Central memory CD8-positive, alpha-beta T cell (primary cell): Measurements from ENCODE around the gene TSPEAR.

ENCODE experiments used
- ATAC-seq: fragments of 150-1000 bp; cut with Tn5 transposase; replicated peaks from 2 replicates; pipeline ENCODE4 v1.10.0; 2022; ENCODE audit warnings: mild to moderate bottlenecking, moderate FRiP score, moderate number of reproducible peaks; ENCODE audit not compliant: poor library complexity, severe bottlenecking; ENCODE audit errors: extremely low read depth
- DNase-seq, 2 donors: peaks; one replicate each; pipeline ENCODE4 v3.0.0; 2021; ENCODE audit warnings: low spot score in 2 of 2
- H3K27ac Mint-ChIP-seq: one replicate; pipeline ENCODE4 v1.8.0; 2022; ENCODE audit warnings: low read depth, mild to moderate bottlenecking, moderate library complexity, mixed read lengths
- H3K27me3 Mint-ChIP-seq: one replicate; pipeline ENCODE4 v1.8.0; 2022; ENCODE audit warnings: mixed read lengths
- H3K36me3 Mint-ChIP-seq: one replicate; pipeline ENCODE4 v1.8.0; 2022; ENCODE audit warnings: mild to moderate bottlenecking, moderate library complexity, mixed read lengths; ENCODE audit not compliant: insufficient read depth
- H3K4me1 Mint-ChIP-seq: one replicate; pipeline ENCODE4 v1.8.0; 2022; ENCODE audit warnings: mixed read lengths
- H3K4me3 Mint-ChIP-seq: one replicate; pipeline ENCODE4 v1.8.0; 2022; ENCODE audit warnings: mild to moderate bottlenecking, moderate library complexity, mixed read lengths
- H3K9me3 Mint-ChIP-seq: one replicate; pipeline ENCODE4 v1.8.0; 2022; ENCODE audit warnings: mixed read lengths

The TSPEAR gene

DNA sequence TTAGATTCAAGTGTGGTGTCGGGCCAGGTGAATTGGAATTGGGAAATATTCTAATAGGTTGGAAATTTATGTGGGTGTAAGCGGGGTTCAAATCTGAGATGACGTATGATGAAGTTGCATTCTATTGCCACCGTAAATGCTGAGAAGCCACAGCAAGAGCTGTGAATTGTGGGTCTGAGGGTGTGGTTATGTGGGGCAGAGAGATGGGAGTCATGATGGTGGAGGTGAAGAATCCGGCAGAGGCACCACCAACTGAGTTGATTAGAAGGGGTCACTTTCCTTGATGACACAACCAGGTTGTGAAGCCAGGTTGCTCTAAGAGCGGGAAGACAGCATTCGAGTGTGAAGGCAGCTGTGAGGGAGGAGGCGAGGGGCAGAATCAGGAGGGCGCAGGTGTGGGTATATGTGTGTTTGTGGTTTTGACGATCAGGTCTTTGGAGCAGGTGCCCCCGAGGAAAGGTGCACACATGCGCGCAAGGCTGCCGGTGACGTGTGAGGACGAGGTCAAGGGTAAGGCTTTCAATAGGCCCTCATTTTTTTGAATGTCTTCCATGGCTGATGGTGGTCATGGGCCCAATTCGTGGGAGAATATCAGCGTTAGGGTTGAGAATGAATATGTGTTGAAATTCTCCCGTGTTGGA lies 237.3 kb downstream of the TSPEAR start:
- Mint-ChIP-seq H3K9me3 (no peaks in the 10 kb centered on the region), H3K4me1 (no peaks in the 10 kb centered on the region), H3K4me3 (no peak overlapping the region), H3K27ac (no peak overlapping the region), H3K27me3 (no peaks in the 10 kb centered on the region), H3K36me3 (no peaks in the 10 kb centered on the region)
- DNase-seq (no peak), ATAC-seq (no peak)

DNA sequence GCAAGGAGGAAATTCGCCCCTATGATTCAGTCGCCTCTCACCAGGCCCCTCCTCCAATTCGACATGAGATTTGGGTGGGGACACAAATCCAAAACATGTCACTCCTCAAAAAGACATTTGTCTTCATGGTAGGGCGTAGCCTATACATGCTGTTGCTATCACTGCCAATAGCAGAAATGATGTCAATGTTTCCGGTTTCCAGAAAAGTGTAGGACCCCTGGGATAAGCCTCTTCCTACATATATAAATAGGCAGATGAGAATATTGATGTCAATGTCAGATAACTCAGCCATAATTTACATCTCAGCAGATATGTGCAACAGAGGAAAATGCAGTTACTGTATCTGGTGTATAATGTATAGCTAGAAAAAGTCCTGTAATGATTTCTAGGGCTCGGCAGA lies 239.4 kb downstream of the TSPEAR start:
- Mint-ChIP-seq H3K4me1 (no peaks in the 10 kb centered on the region), H3K27ac (no peak overlapping the region), H3K27me3 (no peaks in the 10 kb centered on the region), H3K9me3 (no peaks in the 10 kb centered on the region), H3K36me3 (no peaks in the 10 kb centered on the region), H3K4me3 (no peak overlapping the region)
- DNase-seq (no peak), ATAC-seq (no peak)

- DNase-seq = no peak
Measured at GRCh38 chr21:44471341-44471740, 240.0 kb downstream of the TSPEAR start.

DNA sequence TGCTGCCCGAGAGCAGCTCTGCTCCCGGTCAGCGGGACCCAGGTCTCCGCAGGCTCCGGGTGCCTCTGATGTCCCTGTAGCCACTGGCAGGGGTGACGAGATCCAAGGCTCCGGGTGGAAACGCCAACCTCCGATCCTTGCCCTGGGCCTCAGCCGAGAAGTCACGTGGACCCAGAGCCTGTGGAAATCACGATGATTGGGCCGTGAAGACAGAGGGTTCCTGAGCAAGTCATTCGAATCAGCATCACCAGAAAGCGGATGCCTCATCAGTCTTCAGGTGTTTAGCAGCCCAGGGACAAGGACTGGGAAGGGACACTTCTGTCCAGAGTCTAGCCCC lies 243.5 kb downstream of the TSPEAR start:
- Mint-ChIP-seq H3K9me3 (no peaks in the 10 kb centered on the region), H3K4me3 (no peak overlapping the region), H3K27me3 (no peaks in the 10 kb centered on the region), H3K36me3 (no peaks in the 10 kb centered on the region), H3K27ac (no peak overlapping the region), H3K4me1 (no peaks in the 10 kb centered on the region)
- DNase-seq (no peak), ATAC-seq (no peak)

More at GRCh38 chr21:44471341-44471740, 240.0 kb downstream of the TSPEAR start:
- no peak overlapping the region for H3K4me3 Mint-ChIP-seq
- no peaks in the 10 kb centered on the region for H3K27me3 Mint-ChIP-seq
- H3K9me3 Mint-ChIP-seq = no peaks in the 10 kb centered on the region
- no peaks in the 10 kb centered on the region for H3K36me3 Mint-ChIP-seq
- H3K27ac Mint-ChIP-seq = no peak overlapping the region
- ATAC-seq = no peak
- H3K4me1 Mint-ChIP-seq = no peaks in the 10 kb centered on the region

GRCh38 chr21:44466996-44467858 lies 244.1 kb downstream of the TSPEAR start:
- Mint-ChIP-seq H3K36me3 (no peaks in the 10 kb centered on the region), H3K27ac (no peak overlapping the region), H3K27me3 (no peaks in the 10 kb centered on the region), H3K4me3 (no peak overlapping the region), H3K4me1 (no peaks in the 10 kb centered on the region), H3K9me3 (no peaks in the 10 kb centered on the region)
- no peak for ATAC-seq
- DNase-seq = no peak

DNA sequence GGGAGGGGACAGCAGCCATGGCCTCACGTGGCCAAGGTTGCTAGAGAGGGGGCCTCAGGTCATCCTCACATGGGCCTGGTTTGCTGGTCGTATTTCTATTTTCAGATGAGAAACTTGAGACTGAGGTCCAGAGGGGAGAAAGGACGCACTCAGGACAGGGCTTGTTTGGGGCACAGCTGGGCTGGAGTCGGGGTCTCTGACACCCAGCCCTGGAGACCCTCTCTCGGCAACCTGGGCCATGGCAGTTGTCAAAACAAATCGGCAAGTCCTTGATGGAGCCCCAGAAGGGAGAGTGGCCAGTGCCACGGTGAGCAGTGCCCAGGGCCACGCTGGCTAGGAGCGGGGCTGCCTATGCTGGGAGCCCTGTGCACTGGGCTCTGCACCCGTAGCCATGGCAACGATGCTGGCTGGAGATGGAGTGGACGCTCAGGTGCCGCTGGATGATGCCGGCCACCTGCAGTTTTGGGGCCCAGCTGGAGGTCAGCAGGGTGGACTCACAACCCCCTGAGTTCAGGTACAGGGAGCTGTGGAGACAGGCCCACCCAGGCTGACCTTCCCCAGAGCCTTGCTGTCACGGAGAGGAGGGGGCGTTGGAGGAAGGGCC lies 244.9 kb downstream of the TSPEAR start:
- no peaks in the 10 kb centered on the region for H3K9me3 Mint-ChIP-seq
- no peak overlapping the region for H3K27ac Mint-ChIP-seq
- no peaks in the 10 kb centered on the region for H3K27me3 Mint-ChIP-seq
- H3K36me3 Mint-ChIP-seq = no peaks in the 10 kb centered on the region
- DNase-seq (no peak), ATAC-seq (no peak)
- no peaks in the 10 kb centered on the region for H3K4me1 Mint-ChIP-seq
- no peak overlapping the region for H3K4me3 Mint-ChIP-seq

GRCh38 chr21:44464351-44464750 lies 247.0 kb downstream of the TSPEAR start:
- H3K9me3 Mint-ChIP-seq = no peaks in the 10 kb centered on the region
- H3K27me3 Mint-ChIP-seq = no peaks in the 10 kb centered on the region
- H3K27ac Mint-ChIP-seq = no peak overlapping the region
- H3K4me1 Mint-ChIP-seq = no peaks in the 10 kb centered on the region
- H3K4me3 Mint-ChIP-seq = no peak overlapping the region
- ATAC-seq (no peak), DNase-seq (no peak)
- H3K36me3 Mint-ChIP-seq = no peaks in the 10 kb centered on the region

DNA sequence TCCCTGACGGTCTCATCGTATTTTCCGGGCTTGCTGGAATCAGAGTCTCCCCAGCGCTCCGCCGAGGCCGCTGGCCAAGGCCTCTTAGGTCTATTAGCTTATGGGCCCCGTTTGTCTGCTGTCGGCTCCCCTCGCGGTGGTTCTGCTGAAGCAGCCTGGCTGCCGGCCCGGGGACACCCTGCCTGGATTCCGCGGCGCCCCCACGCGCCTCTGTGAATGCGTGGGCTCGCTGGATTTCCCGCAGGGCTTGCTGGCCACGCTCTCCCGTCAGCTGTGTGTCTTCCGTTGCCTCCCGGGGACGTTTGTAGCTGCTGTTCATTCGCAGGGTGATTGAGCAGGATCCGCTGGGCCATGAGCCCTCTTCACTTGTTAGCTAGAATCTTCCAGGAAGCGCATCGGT lies 247.6 kb downstream of the TSPEAR start:
- Mint-ChIP-seq H3K4me1 (no peaks in the 10 kb centered on the region), H3K4me3 (no peak overlapping the region), H3K36me3 (no peaks in the 10 kb centered on the region), H3K27me3 (no peaks in the 10 kb centered on the region), H3K9me3 (no peaks in the 10 kb centered on the region), H3K27ac (no peak overlapping the region)
- ATAC-seq = no peak
- DNase-seq = no peak

DNA sequence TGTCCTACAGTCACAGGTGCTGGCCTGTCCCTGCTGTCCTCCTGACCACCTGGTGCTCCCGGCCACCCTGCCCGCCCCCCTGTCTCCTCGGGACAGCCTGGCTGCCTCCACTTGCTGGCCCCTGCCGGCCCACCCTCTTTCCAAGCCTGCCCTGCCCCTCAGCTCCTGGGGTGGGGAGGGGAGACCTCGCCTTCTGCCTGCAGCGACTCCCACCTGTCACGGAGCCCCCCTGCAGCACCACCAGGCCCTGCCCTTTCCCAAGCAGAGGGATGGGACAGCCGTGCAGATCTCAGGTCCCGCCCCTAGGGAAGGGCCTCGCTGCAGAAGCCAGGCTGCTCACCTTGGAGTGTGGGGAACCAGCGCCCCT lies 248.6 kb downstream of the TSPEAR start:
- Mint-ChIP-seq H3K27ac (no peak overlapping the region), H3K36me3 (no peaks in the 10 kb centered on the region), H3K27me3 (no peaks in the 10 kb centered on the region), H3K9me3 (no peaks in the 10 kb centered on the region), H3K4me3 (no peak overlapping the region), H3K4me1 (no peaks in the 10 kb centered on the region)
- DNase-seq = no peak
- no peak for ATAC-seq

DNA sequence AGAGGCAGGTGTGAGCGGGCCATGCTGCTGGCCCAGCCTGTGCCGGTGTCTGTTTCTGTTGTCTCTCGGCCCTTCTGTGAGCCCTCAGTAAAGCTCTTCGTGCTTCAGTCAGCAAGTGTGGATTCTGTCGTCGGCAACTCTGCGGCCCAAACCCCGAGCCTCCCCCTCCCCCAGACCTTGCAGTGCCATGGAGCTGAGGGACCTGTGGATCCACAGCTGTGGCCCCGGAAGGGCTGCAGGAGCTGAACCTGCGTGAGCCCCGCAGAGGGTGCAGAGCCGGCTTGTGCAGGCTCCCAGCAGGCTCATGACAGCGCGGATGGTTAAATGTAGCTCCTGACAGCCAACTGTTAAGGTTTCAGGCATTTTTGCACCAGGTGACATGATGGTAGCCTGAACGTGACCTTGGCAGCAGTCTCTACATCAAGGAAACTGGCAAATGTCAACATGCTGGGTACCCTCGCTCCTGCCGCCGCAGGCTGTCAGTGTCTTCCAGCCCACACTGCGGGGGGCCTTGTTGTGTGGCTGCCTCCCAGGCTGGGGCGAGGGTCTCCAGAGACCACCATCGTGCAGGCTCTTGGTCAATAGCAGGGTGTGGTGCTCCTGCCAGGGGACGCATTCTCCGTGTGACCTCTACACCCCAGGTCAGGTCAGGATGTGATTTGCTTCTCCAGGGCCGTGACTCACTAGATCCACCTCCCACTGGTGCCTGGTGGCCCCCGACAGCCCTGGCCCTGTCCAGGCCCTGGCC lies 249.1 kb downstream of the TSPEAR start:
- no peak overlapping the region for H3K27ac Mint-ChIP-seq
- no peaks in the 10 kb centered on the region for H3K4me1 Mint-ChIP-seq
- DNase-seq = no peak
- H3K4me3 Mint-ChIP-seq = no peak overlapping the region
- H3K27me3 Mint-ChIP-seq = no peaks in the 10 kb centered on the region
- H3K9me3 Mint-ChIP-seq = no peaks in the 10 kb centered on the region
- no peak for ATAC-seq
- H3K36me3 Mint-ChIP-seq = no peaks in the 10 kb centered on the region

- Mint-ChIP-seq H3K36me3 (no peaks in the 10 kb centered on the region), H3K9me3 (no peaks in the 10 kb centered on the region), H3K4me3 (no peak overlapping the region), H3K27me3 (no peaks in the 10 kb centered on the region), H3K4me1 (no peaks in the 10 kb centered on the region), H3K27ac (no peak overlapping the region)
- ATAC-seq (no peak), DNase-seq (no peak)
Measured at GRCh38 chr21:44461464-44462001, 249.8 kb downstream of the TSPEAR start.

DNA sequence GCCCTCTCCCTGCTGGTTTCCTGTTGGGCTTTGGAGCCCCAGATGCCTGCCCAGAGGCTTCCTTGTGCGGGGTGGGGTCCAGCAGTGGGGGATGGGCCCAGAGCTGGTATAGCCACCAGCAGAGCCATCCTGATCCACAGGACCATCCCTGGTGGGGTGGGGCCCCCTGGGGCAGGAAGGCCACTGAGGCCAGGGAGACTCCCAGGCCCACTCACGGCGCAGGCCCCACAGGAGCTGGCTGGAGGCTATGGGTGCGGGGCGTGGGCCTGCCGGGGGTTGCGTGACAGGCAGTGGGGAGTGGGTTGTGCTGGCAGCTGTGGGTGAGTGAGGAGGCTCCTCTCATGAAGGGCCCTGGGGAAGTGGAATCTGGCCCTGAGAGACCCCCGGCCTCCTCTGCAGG lies 250.4 kb downstream of the TSPEAR start:
- ATAC-seq = no peak
- no peaks in the 10 kb centered on the region for H3K4me1 Mint-ChIP-seq
- H3K36me3 Mint-ChIP-seq = no peaks in the 10 kb centered on the region
- H3K27ac Mint-ChIP-seq = no peak overlapping the region
- no peaks in the 10 kb centered on the region for H3K9me3 Mint-ChIP-seq
- no peak overlapping the region for H3K4me3 Mint-ChIP-seq
- no peaks in the 10 kb centered on the region for H3K27me3 Mint-ChIP-seq
- no peak for DNase-seq
